Activated CD4-positive, alpha-beta T cell treated with anti-CD3 and anti-CD28 coated beads, Interleukin-2, amount 50 U/mL, for 16 hours (primary cell): ENCODE measurements around the gene ZNF451.

Experiments
- DNase-seq: peaks from one replicate; pipeline ENCODE4 v3.0.0-alpha.2; 2020

ZNF451 gene

GRCh38 chr6:57097596-57097995, 7.6 kb downstream of the ZNF451 start:
- no peak for DNase-seq

DNA sequence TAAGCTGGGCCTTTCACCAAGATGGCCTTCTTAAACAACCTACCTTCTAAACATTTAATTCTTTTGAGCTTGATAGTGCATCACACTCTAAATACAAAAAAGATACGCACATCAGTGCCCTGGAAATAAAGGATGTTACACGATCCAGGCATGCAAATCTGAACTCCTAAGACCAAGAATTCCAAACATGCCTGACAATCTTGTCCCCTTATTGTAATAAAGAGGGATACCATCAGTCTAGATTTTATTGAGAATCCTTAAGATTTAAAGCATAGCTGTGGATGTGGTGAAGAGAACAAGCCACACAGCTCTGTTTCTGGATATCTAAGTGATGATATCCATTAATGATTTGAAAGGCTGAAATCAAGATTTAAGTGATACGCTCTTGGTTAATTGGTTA, 13.0 kb downstream of the ZNF451 start:
- no peak for DNase-seq

- no peak for DNase-seq
Observed at GRCh38 chr6:57104336-57104735, 14.3 kb downstream of the ZNF451 start.

DNA sequence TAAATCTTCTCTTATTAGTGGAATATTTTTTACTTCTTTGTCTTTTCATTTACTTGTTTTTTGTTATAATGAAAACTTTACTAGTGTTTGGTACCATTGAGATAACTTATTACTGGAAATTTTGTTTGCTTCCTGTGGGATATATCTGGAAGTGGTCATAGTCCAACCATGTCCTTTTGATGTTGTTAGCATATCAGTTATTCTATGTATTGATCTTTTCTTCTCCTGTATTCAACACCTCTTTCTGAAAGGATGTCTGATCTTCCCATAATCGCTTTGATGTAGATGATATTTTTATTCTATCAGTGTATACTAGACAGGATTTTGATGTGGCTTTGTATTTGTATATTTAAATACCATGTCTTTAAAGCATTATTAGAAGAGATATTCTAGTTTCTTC, 17.0 kb downstream of the ZNF451 start:
- DNase-seq = no peak

- no peak for DNase-seq
Observed at GRCh38 chr6:57108691-57109090, 18.7 kb downstream of the ZNF451 start.

GRCh38 chr6:57109880-57110279, 19.9 kb downstream of the ZNF451 start:
- no peak for DNase-seq

- no peak for DNase-seq
Observed at GRCh38 chr6:57113105-57113504, 23.1 kb downstream of the ZNF451 start.

- DNase-seq = no peak
Observed at GRCh38 chr6:57116776-57117175, 26.8 kb downstream of the ZNF451 start.

GRCh38 chr6:57117796-57118195, 27.8 kb downstream of the ZNF451 start:
- no peak for DNase-seq

DNA sequence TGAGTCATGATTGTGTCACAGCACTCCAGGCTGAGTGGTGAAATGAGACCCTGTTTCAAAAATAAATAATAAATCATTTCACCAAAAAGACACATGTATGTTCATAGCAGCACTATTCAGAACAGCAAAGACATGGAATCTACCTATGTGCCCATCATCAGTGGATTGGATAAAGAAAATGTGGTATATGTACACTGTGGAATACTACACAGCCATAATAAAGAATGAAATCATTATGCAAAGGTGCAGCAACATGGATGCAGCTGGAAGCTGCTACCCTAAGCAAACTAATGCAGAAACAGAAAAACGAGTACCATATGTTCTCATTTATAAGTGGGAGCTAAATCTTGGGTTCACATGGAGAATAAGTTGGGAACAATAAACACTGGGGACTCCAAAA, 33.1 kb downstream of the ZNF451 start:
- DNase-seq = no peak

GRCh38 chr6:57127763-57128162, 37.8 kb downstream of the ZNF451 start:
- no peak for DNase-seq

DNA sequence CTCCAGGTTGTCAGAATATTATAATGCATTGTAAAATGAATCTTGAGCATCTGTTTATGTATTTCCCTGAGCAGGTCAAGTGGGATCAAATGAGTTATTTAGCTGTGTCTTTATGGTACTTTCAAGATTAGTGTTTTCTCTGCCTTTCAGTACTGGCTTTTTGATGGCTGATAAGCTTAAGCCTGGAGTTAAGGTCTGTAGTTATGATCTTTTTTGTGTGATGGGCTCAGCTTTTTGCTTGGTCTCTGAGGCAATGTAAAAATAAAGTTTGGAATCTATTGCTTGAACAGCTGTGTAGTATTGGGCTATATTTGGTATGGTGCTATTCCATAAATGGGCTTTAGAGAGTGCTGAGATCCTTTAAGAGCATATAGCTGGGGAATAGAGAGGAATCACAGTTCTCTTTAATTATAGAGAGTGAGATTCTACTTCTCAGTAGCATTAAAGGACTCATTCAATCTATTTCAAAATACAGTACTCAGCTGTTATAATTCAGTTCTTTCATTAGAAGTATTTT, 40.7 kb downstream of the ZNF451 start:
- DNase-seq = peak; percentile 20

GRCh38 chr6:57134954-57135353, 45.0 kb downstream of the ZNF451 start:
- DNase-seq = no peak

- no peak for DNase-seq
Observed at GRCh38 chr6:57135885-57136284, 45.9 kb downstream of the ZNF451 start.

- DNase-seq = peak; percentile 71
Observed at GRCh38 chr6:57137350-57137749, 47.4 kb downstream of the ZNF451 start.

DNA sequence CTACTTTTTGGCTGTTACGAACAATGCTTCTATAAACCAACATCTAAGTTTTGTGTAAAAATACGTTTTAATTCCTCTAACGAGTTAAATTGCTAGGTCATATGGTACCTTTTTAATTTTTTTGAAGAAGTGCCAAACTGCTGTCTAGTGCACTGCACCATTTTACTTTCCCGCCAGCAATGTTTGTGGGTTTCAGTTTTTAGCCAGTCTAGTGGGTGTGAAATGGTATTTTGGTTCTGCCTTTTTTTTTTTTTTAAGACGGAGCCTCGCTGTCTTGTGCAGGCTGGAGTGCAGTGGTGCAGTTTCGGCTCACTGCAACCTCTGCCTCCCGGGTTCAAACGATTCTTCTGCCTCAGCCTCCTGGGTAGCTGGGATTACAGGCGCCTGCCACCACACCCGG, 48.0 kb downstream of the ZNF451 start:
- DNase-seq = no peak

DNA sequence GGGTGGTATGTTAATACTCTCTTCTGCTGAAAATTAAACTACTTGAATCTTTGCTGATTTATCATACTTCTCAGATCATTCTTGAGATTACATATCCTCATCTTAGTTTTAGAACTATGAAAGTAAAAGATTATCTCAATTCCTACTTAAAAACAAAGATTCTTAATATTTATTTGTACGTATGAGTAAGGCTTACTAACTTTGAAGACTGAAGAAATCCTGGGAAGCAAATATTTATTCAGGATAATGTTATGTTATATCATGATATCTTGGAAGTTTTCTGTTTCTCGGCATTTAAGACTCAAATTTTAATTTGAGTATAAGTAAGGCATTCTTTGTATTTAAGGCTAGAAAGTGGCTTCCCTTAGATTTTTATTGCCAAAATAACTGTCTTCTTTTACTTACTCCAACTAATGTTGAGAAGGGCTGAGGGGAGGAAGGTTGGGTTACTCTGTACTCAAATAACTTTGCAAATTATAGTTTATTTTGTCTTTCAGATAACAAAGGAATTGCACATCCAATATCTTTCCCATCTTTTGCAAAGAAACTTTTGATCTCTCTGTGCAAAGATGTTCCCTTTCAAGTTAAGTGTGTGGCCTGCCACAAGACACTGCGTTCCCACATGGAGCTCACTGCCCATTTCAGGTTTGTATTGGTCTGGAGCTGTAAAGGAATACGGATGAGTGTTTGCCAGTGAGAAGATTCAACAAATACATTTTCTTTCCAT, 51.6 kb downstream of the ZNF451 start:
- no peak for DNase-seq

DNA sequence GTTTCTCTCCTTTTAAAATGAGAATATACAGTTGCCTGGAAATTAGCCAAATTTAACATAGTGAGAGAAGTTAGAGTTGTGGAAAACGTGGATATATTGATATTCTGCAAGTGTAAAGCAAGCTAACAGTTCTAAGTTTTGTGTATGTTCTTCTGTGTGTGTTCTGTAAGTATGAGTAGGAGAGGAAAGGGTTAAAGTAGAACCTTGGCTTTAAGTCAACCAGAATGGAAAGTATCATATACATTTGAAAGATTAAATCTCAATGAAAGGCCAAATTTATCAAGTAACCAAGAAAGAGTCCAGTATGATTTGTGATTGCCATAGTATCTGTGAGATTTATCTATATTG, 52.2 kb downstream of the ZNF451 start:
- DNase-seq = no peak

- no peak for DNase-seq
Observed at GRCh38 chr6:57143690-57144089, 53.7 kb downstream of the ZNF451 start.

DNA sequence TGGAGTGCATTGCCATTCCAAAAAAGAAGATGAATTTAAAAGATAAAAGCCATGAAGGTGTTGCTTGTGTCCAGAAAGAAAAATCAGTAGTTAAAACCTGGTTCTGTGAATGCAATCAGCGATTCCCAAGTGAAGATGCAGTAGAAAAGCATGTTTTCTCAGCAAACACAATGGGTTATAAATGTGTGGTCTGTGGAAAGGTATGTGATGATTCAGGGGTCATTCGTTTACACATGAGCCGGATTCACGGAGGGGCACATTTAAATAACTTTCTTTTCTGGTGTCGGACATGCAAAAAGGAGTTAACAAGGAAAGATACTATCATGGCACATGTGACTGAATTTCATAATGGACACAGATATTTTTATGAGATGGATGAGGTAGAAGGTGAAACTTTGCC, 57.4 kb downstream of the ZNF451 start:
- DNase-seq = no peak

DNA sequence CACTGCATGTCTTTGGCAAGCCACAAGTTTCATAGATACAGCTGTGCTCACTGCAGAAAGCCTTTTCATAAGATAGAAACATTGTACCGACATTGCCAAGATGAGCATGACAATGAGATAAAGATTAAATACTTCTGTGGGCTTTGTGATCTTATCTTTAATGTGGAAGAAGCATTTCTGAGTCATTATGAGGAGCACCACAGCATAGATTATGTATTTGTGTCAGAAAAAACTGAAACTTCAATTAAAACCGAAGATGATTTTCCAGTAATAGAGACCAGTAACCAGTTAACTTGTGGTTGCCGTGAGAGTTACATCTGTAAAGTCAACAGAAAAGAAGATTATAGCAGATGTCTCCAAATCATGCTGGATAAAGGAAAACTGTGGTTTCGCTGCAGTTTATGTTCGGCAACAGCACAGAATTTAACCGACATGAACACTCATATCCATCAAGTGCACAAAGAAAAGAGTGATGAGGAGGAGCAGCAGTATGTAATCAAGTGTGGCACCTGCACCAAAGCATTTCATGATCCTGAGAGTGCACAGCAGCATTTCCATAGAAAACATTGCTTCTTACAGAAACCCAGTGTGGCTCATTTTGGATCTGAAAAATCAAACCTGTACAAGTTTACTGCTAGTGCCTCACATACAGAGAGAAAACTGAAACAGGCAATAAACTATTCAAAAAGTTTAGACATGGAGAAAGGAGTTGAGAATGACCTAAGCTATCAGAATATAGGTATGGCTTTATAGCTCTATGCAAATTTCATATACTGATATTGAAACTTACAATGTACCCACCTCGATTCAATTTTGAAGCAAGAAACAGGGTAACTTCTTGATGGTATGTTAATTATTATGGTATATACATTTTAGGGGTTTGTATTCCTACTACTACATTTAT, 58.2 kb downstream of the ZNF451 start:
- peak; percentile 80 for DNase-seq

GRCh38 chr6:57158658-57159057, 68.7 kb downstream of the ZNF451 start:
- no peak for DNase-seq

- no peak for DNase-seq
Observed at GRCh38 chr6:57159127-57159526, 69.1 kb downstream of the ZNF451 start.

- DNase-seq = no peak
Observed at GRCh38 chr6:57162028-57162427, 72.0 kb downstream of the ZNF451 start.
